Stimulated activated CD4-positive, alpha-beta T cell treated with anti-CD3 and anti-CD28 coated beads, TNF-alpha, amount 100 ng/mL, for 4 hours (primary cell): ENCODE results near the gene TRMT10C.
"Not testable (repeated sequence)": the region's sequence is repeated elsewhere in the genome, so short reads cannot be mapped to it uniquely, and the experiment has no call there.

ENCODE experiments used
- DNase-seq, 3 experiments: peaks; one replicate each; pipeline ENCODE4 v3.0.0-alpha.2; 2020; ENCODE audit warnings: low read depth in 3 of 3

Gene TRMT10C

DNA sequence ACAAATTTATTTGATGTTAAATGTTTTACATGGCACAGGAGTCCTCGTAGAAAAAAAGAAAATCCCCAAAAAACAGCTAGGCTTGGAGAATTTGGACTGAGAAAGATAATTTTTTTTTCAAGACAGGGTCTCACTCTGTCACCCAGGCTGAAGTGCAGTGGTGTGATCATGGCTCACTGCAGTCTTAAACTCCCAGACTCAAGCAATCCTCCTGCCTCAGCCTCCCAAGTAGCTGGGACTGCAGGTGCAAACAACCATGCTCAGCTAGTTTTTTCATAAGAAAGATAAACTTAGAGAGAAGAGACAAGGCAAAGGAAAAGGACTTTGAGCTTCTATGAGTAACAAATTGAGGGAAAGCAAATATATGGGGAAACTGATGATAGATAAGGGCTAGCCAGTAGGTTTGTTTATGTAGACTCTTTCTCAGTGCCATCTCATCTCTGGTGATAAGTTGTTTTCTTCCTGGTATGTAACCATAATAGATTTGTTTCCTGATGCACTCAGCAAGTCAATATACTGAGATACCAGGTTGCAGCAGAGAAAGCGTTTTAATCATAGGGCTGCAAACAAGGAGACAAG is 13.1 kb upstream of the TRMT10C start:
- no peak for DNase-seq

DNA sequence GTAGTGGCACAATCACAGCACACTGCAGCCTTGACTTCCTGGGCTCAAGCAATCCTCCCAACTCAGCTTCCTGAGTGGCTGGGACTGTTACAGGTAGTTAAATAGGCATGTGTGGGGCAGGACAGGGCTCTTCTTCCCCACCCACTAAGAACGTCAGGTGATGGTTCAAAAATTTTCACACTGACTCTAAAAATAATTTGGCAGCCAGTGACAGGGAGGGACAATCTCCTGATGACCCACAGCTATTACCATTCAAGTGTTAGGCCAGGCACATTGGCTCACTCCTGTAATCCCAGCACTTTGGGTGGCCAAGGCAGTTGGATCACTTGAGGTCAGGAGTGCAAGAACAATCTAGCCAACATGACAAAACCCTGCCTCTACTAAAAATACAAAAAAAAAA is 12.2 kb upstream of the TRMT10C start:
- DNase-seq = no peak

DNA sequence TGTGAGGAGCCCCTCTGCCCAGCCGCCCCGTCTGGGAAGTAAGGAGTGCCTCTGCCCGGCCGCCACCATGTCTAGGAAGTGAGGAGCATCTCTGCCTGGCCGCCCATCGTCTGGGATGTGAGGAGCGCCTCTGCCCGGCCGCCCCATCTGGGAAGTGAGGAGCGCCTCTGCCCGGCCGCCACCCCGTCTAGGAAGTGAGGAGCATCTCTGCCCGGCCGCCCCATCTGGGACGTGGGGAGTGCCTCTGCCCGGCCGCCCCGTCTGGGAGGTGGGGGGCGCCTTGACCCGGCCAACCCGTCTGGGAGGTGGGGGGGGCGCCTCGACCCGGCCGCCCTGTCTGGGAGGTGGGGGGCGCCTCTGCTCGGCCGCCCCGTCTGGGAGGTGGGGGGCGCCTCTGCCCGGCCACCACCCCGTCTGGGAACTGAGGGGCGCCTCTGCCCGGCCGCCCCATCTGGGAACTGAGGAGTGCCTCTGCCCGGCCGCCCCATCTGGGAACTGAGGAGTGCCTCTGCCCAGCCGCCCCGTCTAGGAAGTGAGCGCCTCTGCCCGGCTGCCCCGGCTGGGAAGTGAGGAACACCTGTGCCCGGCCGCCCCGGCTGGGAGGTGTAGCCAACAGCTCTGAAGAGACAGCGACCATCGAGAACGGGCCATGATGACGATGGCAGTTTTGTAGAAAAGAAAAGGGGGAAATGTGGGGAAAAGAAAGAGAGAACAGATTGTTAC is 10.1 kb upstream of the TRMT10C start:
- DNase-seq = not testable (repeated sequence)

DNA sequence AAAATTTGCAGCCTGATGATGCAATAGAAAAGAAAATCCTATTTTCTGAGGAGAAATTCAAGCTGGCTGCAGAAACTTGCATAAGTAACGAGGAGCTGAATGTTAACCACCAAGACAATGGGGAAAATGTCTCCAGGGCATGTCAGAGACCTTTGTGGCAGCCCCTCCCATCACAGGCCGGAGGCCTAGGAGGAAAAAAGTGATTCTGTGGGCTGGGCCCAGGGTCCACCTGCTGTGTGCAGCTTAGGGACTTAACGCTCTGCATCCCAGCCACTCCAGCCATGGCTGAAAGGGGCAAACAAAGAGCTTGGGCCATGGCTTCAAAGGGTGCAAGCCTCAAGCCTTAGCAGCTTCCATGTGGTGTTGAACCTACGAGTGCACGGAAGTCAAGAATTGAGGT is 8.3 kb upstream of the TRMT10C start:
- not testable (repeated sequence) for DNase-seq

DNA sequence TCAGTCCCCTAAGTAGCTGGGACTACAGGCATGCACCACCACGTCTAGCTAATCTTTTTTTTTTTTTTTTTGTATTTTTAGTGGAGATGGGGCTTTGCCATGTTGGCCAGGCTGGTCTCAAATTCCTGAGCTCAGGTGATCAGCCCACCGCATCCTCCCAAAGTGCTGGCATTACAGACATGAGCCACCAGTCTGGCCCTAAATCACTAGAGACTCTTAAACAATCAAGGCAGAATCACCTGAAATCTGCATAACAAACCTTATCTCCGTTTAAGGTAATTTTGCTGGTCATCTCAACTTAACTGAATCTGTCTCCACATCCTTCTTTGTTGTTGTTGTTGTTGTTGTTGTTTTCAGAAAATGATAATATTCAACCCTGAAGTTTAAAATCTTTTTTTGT is 5.6 kb upstream of the TRMT10C start:
- no peak for DNase-seq

DNA sequence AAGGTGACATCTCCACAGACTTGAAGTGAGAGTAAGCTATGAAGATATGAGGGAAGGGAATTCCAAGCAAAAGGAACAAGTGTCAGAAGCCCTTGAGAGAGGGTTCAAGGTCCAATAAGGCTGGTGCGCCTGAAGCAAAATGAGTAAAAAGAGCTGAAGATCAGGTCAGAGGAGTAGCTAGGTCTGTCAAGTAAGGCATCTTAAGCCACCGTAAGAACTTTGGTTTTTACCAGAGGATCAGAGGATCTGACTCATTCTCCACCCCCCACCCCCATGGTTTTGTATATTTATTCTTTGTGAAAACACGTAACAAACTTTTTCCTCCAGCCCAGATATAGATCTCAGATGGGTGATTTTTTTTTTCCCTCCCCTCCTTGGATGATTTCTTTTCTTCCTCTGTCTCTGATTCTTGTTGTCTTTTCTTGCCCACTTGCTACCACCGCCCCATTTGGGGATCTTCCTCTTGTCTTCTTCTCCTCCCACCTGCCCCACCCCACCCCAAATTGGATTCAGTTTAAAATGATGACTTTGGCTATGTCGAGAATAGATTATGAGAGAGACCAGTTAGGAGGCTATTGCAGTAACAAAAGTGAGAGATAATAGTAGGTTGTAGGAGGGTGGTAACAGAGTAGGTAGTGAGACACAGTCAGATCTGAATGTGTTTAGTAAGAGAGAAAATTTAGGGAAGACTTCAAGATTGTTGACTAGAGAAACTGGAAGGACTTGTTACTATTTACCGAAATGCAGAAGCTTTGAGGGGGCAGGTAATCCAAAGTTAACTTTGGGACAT is 6.1 kb downstream of the TRMT10C start:
- peak in 2 of 3 experiments; percentile 16 to 19 for DNase-seq

DNA sequence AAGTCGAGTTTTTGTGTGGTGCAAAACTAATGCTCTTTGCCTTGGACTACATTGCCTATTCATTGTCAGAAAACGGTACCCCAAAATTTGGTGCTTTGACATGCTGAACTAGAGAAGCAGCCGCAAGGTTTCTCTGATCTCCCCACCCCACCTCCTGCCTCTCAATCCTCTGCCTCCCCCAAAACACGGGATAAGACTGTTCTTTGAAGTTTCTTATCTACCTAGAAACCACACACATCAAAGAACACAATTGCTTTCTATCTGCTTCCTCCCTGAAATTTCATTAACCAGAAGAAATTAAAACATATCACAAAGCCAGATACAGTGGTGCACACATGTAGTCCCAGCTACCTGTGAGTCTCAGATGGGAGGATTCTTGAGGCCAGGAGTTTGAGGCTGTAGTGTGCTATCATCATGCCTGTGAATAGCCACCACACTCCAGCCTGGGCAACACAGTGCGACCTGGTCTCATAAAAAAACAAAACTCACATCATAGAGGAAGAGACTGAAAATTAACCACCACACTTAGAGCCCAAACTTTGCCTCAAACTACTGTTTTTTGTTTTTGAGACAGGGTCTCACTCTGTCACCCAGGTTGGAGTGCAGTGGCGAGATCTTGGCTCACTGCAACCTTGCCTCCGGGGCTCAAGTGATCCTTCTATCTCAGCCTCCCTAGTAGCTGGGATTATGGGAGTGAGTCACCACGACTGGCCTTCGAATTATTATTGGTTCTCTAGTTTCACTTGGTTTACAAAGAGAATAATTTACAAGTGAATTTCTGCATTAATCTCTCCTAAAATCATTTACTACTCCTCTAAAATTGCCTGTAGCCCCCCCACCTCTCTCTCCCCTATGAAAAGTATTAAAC is 9.6 kb downstream of the TRMT10C start:
- no peak for DNase-seq

DNA sequence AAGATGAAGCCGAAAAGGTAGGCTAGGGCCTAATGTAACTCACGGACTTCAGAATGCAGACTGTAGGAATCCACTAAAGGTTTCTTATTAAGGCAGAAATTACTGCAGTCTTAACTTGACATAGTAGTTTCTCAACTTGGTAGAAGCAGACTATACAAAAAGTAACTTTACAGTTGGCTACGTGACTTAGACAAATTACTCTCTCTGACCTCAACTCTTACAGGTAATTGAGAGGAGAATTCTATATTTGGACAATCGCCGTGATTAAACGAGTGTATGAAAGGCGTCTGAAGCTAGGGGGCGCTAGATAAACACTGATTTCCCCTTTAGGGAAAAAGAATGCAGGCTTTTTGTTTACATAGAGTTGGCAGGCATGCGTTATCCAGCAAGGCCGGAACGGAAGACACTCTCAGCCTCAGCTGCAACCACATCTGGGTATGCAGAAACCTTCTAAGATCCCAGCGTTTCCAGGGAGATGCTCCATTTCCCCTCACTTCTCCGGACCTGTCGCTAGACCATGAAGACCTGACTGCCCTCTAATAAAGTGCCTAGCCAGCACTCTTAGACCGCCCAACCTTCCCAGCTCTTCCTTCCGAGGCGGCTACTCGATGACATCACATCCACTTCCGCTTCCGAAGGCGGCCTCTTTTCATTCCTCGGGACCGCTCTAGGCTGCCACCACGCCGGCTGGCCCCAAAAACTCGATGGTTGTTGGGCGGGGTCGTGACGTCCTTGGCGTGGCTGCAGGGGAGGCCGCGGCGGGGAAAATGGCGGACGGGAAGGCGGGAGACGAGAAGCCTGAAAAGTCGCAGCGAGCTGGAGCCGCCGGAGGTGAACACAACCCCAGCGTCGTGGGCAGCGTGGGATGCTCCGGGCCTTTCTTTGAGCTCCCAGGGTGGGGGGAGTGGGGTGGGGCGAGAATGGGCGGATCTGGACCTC is 12.1 kb downstream of the TRMT10C start, which contains the start of gene PCNP:
Gene PCNP, plus strand, starts transcription at position 732 of the 939 bp plus-strand sequence. Its CDS starts 36 bp downstream, at position 768.
- peak; percentile 96 to 99 (median 98) for DNase-seq

DNA sequence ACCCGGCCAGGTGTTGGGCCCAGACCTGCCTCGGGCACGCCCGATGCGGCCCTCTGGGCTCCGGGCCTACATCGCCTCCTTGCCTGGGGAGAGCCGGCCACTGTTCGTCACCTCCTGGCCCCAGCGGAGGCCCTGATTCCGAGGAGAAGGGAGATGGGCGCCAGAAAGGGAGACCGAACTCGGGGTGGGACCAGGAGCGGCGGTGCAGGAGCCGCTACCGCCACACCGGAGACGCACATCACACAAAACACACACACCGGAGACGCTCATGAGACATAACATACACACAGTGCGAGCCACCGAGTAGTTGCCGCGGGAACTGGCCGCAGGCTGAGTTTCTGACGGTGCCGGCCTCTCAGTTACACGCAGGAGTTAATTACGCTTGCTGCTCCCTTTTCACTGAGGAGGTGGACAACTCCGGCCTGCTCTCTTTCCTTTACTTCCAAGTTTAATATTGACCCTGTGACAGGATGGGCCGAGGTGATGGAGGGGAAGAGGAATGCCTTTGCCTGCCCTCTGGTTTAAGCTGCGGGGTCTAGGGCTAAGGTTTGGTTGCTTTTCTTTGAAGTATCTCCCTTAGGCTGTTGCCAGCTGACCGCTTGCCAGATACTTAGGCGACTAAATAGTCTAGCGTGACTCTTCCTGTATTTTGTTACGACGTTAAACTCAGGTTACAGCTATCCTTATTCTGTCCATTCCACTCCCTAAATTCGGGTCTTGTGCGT is 12.9 kb downstream of the TRMT10C start:
- peak in 1 of 3 experiments; percentile 20 for DNase-seq

DNA sequence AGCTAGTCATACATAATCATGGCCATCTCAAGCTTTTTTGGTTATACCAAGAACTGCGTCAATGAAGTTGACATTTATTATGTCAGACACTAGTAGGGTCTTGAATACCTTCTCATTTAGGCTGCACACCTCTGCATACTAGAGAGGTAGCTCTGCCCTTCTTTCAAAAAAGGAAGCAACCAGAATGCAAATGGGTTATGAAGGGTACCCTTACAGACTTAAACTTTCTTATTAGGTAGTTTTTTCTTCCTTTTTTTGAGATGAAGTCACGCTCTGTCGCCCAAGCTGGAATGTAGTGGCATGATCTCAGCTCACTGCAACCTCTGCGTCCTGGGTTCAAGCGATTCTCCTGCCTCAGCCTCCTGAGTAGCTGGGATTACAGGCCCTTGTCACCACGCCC is 15.6 kb downstream of the TRMT10C start:
- no peak for DNase-seq

DNA sequence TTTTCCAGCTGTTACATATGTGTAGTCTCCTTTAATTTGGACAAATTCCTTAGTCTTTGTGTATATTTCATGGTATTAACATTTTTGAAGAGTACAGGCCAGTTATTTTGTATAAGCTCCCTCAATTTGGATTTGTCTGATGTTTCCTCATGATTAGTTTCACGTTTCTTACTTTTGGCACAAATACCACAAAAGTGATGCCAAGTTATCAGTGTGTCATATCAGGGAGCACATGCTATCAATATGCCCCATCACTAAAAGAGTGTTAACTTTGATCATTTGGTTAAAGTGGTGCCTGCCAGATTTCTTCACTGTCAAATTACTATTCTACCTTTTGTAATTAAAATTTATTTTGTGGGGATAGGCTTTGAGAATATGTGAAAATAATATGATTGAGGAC is 26.9 kb downstream of the TRMT10C start:
- DNase-seq = no peak

DNA sequence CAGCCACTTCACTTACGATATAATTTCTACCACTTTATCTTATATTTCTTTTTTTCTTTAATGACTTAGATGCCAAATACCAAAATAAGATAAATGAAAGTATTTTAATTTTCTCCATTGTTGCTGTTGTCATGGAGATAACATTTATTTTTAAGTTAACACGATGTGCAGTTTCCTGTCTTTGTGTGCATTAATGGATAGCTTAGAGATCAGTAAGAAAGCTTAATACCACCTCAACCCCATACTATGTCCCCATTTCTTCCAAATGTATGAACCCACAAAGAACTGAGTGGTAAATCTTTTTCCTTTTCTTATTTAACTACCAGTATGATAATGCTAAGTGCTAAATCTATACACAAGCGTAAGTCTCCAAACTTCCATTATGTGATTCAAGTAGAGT is 29.4 kb downstream of the TRMT10C start:
- no peak for DNase-seq

DNA sequence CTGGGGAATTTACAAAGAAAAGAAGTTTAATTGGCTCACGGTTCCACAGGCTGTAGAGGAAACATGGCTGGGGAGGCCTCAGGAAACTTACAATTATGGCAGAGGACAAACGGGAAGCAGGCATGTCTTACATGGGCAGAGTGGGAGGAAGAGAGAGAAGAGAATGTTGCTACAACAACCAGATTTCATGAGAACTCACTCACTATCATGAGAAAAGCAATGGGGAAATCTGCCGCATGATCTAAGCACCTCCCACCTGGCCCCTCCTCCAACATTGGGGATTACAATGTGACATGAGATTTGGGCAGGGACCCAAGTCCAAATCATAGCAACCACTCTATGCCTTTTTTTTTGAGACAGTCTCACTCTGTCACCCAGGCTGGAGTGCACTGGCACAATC is 41.1 kb downstream of the TRMT10C start:
- no peak for DNase-seq

DNA sequence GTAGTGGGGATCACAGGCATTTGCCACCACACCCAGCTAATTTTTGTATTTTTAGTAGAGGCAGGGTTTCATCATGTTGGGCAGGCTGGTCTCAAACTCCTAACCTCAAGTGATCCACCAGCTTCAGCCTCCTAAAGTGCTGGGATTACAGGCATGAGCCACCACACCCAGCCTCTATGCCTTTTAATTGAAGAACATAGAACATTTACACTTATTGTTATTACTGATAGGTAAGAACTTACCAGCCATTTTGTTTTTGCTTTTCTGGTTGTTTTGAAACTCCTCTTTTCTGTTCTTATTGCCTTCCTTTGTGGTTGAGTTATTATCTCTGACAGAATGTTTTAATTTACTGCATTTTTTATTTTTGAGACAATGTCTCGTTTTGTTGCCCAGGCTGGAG is 41.5 kb downstream of the TRMT10C start:
- no peak for DNase-seq

DNA sequence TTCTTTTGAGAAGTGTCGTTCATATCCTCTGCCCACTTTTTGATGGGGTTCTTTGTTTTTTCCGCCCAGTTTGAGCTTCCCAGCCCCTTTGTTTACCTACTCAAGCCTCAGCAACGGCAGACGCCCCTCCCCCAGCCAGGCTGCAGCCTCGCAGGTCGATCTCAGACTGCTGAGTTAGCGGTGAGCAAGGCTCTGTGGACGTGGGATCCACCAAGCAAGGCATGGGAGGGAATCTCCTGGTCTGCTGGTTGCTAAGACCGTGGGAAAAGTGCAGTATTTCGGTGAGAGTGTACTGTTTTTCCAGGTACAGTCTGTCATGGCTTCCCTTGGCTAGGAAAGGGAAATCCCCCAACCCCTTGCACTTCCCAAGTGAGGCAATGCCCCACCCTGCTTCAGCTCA is 43.7 kb downstream of the TRMT10C start:
- not testable (repeated sequence) for DNase-seq

DNA sequence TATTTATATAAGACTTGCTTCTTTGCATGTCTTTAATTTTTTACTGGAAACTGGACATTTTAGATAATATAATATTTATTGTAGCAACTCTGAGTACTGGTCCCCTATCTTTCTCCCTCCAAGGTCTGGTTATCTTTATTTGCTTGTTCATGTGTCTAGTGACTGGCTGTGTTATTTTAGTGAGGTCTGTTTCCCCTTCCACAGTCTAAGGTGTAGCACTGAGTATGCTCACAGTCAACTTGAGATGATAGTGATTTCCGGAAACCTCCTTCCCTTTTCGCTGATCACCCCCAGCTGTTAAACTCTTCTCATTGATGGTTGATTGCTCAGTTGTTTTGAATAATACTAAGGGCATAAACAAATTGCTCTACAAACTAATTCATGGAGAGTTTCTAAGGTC is 49.4 kb downstream of the TRMT10C start:
- no peak for DNase-seq

DNA sequence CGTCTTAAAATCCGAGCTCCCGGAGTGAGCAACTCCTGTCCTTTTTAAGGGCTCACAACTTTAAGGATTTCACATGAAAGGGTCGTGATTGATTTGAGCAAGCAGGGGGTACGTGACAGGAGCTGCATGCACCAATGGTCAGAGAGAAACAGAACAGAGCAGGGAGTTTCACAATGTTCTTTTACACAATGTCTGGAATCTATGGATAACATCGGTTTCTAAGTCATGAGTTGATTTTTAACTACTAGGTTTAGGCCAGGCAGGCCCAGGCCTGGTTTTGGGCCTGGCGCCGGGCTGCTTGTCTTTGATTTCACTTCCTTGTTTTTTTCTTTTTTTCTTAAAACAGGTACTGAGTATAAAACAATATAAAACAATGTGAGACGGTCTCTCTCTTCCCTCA is 51.3 kb downstream of the TRMT10C start:
- not testable (repeated sequence) for DNase-seq

DNA sequence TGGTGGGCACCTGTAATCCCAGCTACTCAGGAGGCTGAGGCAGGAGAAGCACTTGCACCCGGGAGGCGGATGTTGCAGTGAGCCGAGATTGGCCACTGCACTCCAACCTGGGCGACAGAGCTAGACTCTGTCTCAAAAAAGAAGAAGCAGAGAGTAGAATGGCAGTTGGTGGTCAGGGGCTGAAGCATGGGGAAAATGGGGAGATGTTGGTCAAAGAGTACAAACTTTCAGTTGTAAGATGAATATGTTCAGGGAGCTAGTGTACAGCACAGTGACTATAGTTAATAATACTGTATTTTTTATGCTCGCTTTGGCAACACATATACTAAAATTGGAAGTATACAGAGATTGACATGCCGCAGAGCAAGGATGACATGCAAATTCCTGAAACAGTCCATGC is 53.9 kb downstream of the TRMT10C start:
- no peak for DNase-seq
